CD4-positive, alpha-beta T cell treated with Interleukin-1 beta for 1 hour (primary cell): ENCODE results near the gene GSTA4.
"Not testable (repeated sequence)": the region's sequence is repeated elsewhere in the genome, so short reads cannot be mapped to it uniquely, and the experiment has no call there.

Source experiments
- DNase-seq, 2 donors: peaks; one replicate each; pipeline ENCODE4 v3.0.0-alpha.2; 2020 to 2022

The GSTA4 gene

GRCh38 chr6:52969359-52969758 lies 25.7 kb downstream of the GSTA4 start:
- DNase-seq, result no peak

GRCh38 chr6:52966101-52966500 lies 29.0 kb downstream of the GSTA4 start:
- DNase-seq, result no peak

GRCh38 chr6:52965380-52965779 lies 29.7 kb downstream of the GSTA4 start:
- no peak for DNase-seq

- DNase-seq, result no peak
Observed at GRCh38 chr6:52964318-52964717, 30.8 kb downstream of the GSTA4 start.

- DNase-seq, result no peak
Observed at GRCh38 chr6:52962701-52963100, 32.4 kb downstream of the GSTA4 start.

- DNase-seq, result not testable (repeated sequence)
Observed at GRCh38 chr6:52961022-52961421, 34.1 kb downstream of the GSTA4 start.

- not testable (repeated sequence) for DNase-seq
Observed at GRCh38 chr6:52960211-52960610, 34.9 kb downstream of the GSTA4 start.

GRCh38 chr6:52958546-52959255 lies 36.4 kb downstream of the GSTA4 start:
- no peak for DNase-seq

- no peak for DNase-seq
Observed at GRCh38 chr6:52955871-52956270, 39.2 kb downstream of the GSTA4 start.

GRCh38 chr6:52953911-52954839 lies 40.9 kb downstream of the GSTA4 start:
- DNase-seq, result no peak

- no peak for DNase-seq
Observed at GRCh38 chr6:52946306-52946705, 48.8 kb downstream of the GSTA4 start.

- not testable (repeated sequence) for DNase-seq
Observed at GRCh38 chr6:52942821-52943220, 52.3 kb downstream of the GSTA4 start.

GRCh38 chr6:52942221-52942620 lies 52.9 kb downstream of the GSTA4 start:
- no peak for DNase-seq

GRCh38 chr6:52937908-52938307 lies 57.2 kb downstream of the GSTA4 start:
- DNase-seq, result no peak

GRCh38 chr6:52933778-52934177 lies 61.3 kb downstream of the GSTA4 start:
- no peak for DNase-seq

GRCh38 chr6:52931351-52931750 lies 63.7 kb downstream of the GSTA4 start:
- no peak for DNase-seq

- no peak for DNase-seq
Observed at GRCh38 chr6:52929321-52930164, 65.5 kb downstream of the GSTA4 start.
